ENCODE data around the gene TRIM58. TPM values are rescaled to one million over a fixed set of nuclear protein-coding genes. Genes with fewer than 3 reads are reported as not detected.

TRIM58 gene, protein sequence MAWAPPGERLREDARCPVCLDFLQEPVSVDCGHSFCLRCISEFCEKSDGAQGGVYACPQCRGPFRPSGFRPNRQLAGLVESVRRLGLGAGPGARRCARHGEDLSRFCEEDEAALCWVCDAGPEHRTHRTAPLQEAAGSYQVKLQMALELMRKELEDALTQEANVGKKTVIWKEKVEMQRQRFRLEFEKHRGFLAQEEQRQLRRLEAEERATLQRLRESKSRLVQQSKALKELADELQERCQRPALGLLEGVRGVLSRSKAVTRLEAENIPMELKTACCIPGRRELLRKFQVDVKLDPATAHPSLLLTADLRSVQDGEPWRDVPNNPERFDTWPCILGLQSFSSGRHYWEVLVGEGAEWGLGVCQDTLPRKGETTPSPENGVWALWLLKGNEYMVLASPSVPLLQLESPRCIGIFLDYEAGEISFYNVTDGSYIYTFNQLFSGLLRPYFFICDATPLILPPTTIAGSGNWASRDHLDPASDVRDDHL
- 0.39 and 0.49 TPM in 2 replicates for total RNA-seq

- H3K9me3 Mint-ChIP-seq = no peaks in the 10 kb centered on the region
- peak; percentile 84 for ATAC-seq (ENCODE audit: low read depth)
- POLR2A ChIA-PET = no interaction called here
- H3K4me1 Mint-ChIP-seq = peaks cover 12% of the 10 kb centered on the region
- peak; percentile 42 for DNase-seq
- CTCF ChIA-PET = no interaction called here
- TF ChIP-seq, protein P1, sequence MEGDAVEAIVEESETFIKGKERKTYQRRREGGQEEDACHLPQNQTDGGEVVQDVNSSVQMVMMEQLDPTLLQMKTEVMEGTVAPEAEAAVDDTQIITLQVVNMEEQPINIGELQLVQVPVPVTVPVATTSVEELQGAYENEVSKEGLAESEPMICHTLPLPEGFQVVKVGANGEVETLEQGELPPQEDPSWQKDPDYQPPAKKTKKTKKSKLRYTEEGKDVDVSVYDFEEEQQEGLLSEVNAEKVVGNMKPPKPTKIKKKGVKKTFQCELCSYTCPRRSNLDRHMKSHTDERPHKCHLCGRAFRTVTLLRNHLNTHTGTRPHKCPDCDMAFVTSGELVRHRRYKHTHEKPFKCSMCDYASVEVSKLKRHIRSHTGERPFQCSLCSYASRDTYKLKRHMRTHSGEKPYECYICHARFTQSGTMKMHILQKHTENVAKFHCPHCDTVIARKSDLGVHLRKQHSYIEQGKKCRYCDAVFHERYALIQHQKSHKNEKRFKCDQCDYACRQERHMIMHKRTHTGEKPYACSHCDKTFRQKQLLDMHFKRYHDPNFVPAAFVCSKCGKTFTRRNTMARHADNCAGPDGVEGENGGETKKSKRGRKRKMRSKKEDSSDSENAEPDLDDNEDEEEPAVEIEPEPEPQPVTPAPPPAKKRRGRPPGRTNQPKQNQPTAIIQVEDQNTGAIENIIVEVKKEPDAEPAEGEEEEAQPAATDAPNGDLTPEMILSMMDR (IDR thresholded peaks at IDR 0.05) = no peak
- H3K27me3 Mint-ChIP-seq = peaks cover 27% of the 10 kb centered on the region
- H3K36me3 Mint-ChIP-seq (ENCODE audit: low read depth) = no peaks in the 10 kb centered on the region
- H3K4me3 Mint-ChIP-seq = peak within 1 kb of the TSS; percentile 82
- intact Hi-C loops (cut with micrococcal nuclease) = loop anchor here (5.0 kb wide), 1 partner anchor 175 kb away; no protein-coding TSS in a partner anchor
- peak within 1 kb of the TSS; percentile 46 for H3K27ac Mint-ChIP-seq
Observed at GRCh38 chr1:247857069-247857984, at the start of gene TRIM58. Gene TRIM58, plus strand, starts transcription at chr1:247857187. Its CDS starts 60 bp downstream, at chr1:247857247.

DNA sequence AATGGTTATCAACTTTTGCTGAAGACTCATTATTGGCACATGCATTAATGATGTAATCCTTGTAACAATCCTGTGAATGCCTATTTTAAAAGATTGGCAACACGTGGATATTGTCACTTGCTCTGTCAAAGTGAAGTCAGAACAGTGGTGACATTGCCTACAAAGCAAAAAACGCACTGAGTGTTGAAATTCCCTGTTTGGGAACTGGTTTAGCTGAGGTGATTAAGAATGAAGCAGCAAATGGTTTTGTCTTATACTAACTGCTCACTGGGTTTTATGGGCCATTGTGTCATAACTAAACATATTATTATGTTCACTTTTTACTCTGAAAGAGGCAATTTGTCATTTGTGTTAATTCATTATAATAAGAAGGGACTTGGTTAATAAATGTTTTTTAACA lies 44.4 kb upstream of the TRIM58 start:
- Mint-ChIP-seq H3K4me1 (no peaks in the 10 kb centered on the region), H3K27me3 (no peaks in the 10 kb centered on the region), H3K27ac (no peak overlapping the region), H3K36me3 (ENCODE audit: low read depth) (no peaks in the 10 kb centered on the region), H3K4me3 (no peak overlapping the region), H3K9me3 (no peaks in the 10 kb centered on the region)
- DNase-seq = no peak
- CTCF ChIA-PET = no interaction called here
- POLR2A ChIA-PET = no interaction called here
- intact Hi-C loops (cut with micrococcal nuclease) = no loop called here
- no peak for ATAC-seq (ENCODE audit: low read depth)
- TF ChIP-seq, protein P1 (IDR thresholded peaks at IDR 0.05) = no peak

DNA sequence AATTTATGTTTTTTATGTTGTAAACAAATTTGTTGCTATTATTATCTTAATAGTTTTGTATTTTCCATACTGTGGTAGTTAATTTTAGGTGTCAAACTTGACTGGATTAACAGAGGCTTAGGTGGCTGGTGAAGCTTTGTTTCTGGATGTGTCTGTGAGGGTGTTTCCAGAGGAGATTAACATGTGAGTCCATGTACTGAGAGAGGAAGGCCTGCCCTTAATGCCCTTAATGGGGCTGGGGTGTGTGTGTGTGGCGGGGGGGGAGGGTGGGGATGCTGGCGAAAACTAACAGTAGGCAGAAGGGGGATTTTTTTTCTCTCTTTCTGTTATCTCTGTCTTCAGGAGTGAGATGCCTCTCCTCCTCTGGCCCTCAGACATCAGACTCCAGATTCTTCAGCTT lies 34.9 kb upstream of the TRIM58 start:
- H3K27me3 Mint-ChIP-seq = no peaks in the 10 kb centered on the region
- no peak overlapping the region for H3K27ac Mint-ChIP-seq
- H3K4me1 Mint-ChIP-seq = peaks cover 7% of the 10 kb centered on the region
- ChIA-PET POLR2A (no interaction called here), CTCF (no interaction called here)
- ATAC-seq (ENCODE audit: low read depth) = no peak
- no peaks in the 10 kb centered on the region for H3K36me3 Mint-ChIP-seq (ENCODE audit: low read depth)
- H3K9me3 Mint-ChIP-seq = peaks cover 3% of the 10 kb centered on the region
- DNase-seq = no peak
- intact Hi-C loops (cut with micrococcal nuclease) = no loop called here
- TF ChIP-seq, protein P1 (IDR thresholded peaks at IDR 0.05) = no peak
- no peak overlapping the region for H3K4me3 Mint-ChIP-seq

GRCh38 chr1:247824023-247824422 lies 33.0 kb upstream of the TRIM58 start, which contains the start of gene OR14A16:
Gene OR14A16, minus strand, starts transcription at chr1:247824119. Its CDS starts 8,390 bp downstream, at chr1:247815729.
- ATAC-seq (ENCODE audit: low read depth) (no peak), DNase-seq (no peak)
- CTCF ChIA-PET = no interaction called here
- H3K4me3 Mint-ChIP-seq = no peak within 1 kb of the TSS
- intact Hi-C loops (cut with micrococcal nuclease) = no loop called here
- POLR2A ChIA-PET = no interaction called here
- TF ChIP-seq, protein P1 (IDR thresholded peaks at IDR 0.05) = no peak
- peaks cover 7% of the 10 kb centered on the region for H3K4me1 Mint-ChIP-seq
- no peaks in the 10 kb centered on the region for H3K27me3 Mint-ChIP-seq
- peaks cover 3% of the 10 kb centered on the region for H3K9me3 Mint-ChIP-seq
- no peak within 1 kb of the TSS for H3K27ac Mint-ChIP-seq
- H3K36me3 Mint-ChIP-seq (ENCODE audit: low read depth) = no peaks in the 10 kb centered on the region

GRCh38 chr1:247825362-247825761 lies 31.6 kb upstream of the TRIM58 start:
- POLR2A ChIA-PET = no interaction called here
- Mint-ChIP-seq H3K36me3 (ENCODE audit: low read depth) (no peaks in the 10 kb centered on the region), H3K27me3 (no peaks in the 10 kb centered on the region), H3K4me1 (peaks cover 7% of the 10 kb centered on the region), H3K4me3 (no peak overlapping the region), H3K9me3 (peaks cover 3% of the 10 kb centered on the region), H3K27ac (no peak overlapping the region)
- intact Hi-C loops (cut with micrococcal nuclease) = no loop called here
- CTCF ChIA-PET = no interaction called here
- no peak for ATAC-seq (ENCODE audit: low read depth)
- DNase-seq = no peak
- TF ChIP-seq, protein P1 (IDR thresholded peaks at IDR 0.05) = no peak

All from activated B cell treated with CpG ODN at 0.5 μM for 24 hours (primary cell).